ENCODE results near the gene UBAC2.

The UBAC2 gene

DNA sequence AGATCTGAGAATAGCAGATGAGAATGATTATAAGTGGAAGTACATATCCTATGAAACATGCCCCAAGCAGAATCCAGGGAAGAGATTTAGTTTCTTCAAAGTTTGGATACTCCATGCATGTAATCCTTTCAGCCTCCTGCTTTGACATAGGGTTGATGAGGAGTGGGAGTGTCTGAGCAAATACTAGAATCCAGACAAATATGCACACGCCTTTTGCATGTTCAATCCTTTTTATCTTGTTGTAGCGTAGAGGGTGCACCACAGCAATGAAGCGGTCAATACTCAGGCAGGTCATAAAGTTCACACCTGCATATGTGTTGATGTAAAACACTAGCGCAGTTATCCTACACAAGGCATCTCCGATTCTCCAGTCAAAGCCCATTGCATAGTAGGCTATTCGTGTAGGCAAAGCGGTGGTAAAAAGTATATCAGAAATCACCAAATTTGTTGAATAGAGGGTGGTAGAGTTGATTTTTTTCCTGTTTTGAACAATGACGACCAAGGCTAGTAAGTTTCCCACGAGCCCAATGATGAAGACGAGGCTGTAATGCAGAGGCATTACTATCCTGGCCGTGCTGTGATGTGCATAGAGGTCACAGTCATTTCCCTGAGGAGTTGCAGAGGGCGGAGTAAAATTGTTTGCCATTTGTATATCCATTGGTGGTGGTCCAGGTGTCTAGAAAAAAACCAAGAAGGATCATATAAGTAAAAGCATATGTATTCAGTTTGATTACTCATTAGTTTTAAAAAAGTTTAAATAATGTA lies 95.0 kb downstream of the UBAC2 start:
- ChIA-PET CTCF (no interaction called here), POLR2A (no interaction called here)
- no peak for TF ChIP-seq TARDBP (IDR thresholded peaks at IDR 0.05)
- no peak for TF ChIP-seq ARNT (IDR thresholded peaks at IDR 0.05)
- TF ChIP-seq FOXK2 (IDR thresholded peaks at IDR 0.05) = no peak
- TF ChIP-seq L3MBTL2 (conservative IDR thresholded peaks at IDR 0.05) = no peak
- TF ChIP-seq SUZ12 (IDR thresholded peaks at IDR 0.05) = no peak
- no peak for TF ChIP-seq FOXM1 (IDR thresholded peaks at IDR 0.05; ENCODE audit: borderline replicate concordance)
- no peak for TF ChIP-seq CTBP1 (IDR thresholded peaks at IDR 0.05; ENCODE audit: borderline replicate concordance)
- no peak for TF ChIP-seq SP1 (IDR thresholded peaks at IDR 0.05)
- TF ChIP-seq NFRKB (IDR thresholded peaks at IDR 0.05) = no peak
- TF ChIP-seq FOXA1 (IDR thresholded peaks at IDR 0.05) = no peak
- no peak for TF ChIP-seq HDGF (IDR thresholded peaks at IDR 0.05; ENCODE audit: borderline replicate concordance)
- TF ChIP-seq PKNOX1 (IDR thresholded peaks at IDR 0.05) = no peak
- TF ChIP-seq ZNF384 (IDR thresholded peaks at IDR 0.05) = no peak
- no peak for TF ChIP-seq ELF4 (IDR thresholded peaks at IDR 0.05)
- TF ChIP-seq LEF1 (IDR thresholded peaks at IDR 0.05; ENCODE audit: borderline replicate concordance) = no peak
- no peak for DNase-seq (ENCODE audit: extremely low spot score)

DNA sequence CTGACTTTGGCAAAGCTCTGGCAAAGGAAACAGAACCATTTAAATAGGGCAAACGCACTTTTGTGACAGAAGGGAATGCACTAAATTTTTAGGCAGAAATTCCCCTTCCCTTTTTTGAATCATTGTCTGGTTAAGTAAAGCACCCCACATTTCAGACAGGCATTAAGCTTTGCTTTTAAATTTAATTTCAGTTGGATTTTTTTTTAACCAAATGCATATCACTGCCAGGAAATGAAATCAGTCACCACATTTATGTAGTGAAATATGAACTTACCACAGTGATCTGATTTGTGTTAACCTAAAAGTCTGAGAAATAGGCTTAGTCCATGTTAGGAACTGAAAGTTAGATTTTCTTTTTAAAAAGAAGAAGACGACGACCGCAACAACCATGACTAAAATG lies 95.7 kb downstream of the UBAC2 start:
- ChIA-PET CTCF (no interaction called here), POLR2A (no interaction called here)
- TF ChIP-seq HDGF (IDR thresholded peaks at IDR 0.05; ENCODE audit: borderline replicate concordance) (no peak), PKNOX1 (IDR thresholded peaks at IDR 0.05) (no peak), ZNF384 (IDR thresholded peaks at IDR 0.05) (no peak), SP1 (IDR thresholded peaks at IDR 0.05) (no peak), BHLHE40 (IDR thresholded peaks at IDR 0.05; ENCODE audit: borderline replicate concordance) (no peak), FOXA1 (IDR thresholded peaks at IDR 0.05) (no peak), LEF1 (IDR thresholded peaks at IDR 0.05; ENCODE audit: borderline replicate concordance) (no peak)
- no peak for DNase-seq (ENCODE audit: extremely low spot score)

DNA sequence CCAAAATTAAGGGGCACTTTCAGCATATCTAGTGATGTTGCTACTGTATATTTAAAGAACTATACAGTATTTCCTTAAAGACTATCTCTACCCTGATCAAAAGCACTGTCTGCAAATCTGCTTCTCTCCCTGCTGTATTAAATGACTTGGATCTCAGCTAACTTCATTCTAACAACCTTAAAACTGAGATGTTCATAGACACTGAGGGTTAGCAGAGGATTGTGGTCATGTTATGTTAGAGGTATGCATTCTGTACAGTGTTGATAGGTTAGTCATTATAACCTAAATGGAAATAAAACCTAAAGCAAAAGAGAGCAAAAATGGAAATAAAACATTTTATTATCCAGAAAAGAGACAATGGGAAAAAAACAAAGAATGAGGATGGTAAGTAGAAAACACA lies 96.7 kb downstream of the UBAC2 start:
- ChIA-PET POLR2A (interaction anchor here (0.6 kb wide), 1 partner anchor 503 kb away, joined by 3 read pairs; no protein-coding TSS in a partner anchor), CTCF (no interaction called here)
- DNase-seq (ENCODE audit: extremely low spot score) = no peak
- TF ChIP-seq FOXA1 (IDR thresholded peaks at IDR 0.05) = no peak
- TF ChIP-seq SP1 (IDR thresholded peaks at IDR 0.05) = no peak
- no peak for TF ChIP-seq ZNF384 (IDR thresholded peaks at IDR 0.05)
- no peak for TF ChIP-seq TARDBP (IDR thresholded peaks at IDR 0.05)
- no peak for TF ChIP-seq ARNT (IDR thresholded peaks at IDR 0.05)
- TF ChIP-seq HDGF (IDR thresholded peaks at IDR 0.05; ENCODE audit: borderline replicate concordance) = no peak
- no peak for TF ChIP-seq L3MBTL2 (conservative IDR thresholded peaks at IDR 0.05)
- TF ChIP-seq BHLHE40 (IDR thresholded peaks at IDR 0.05; ENCODE audit: borderline replicate concordance) = no peak
- no peak for TF ChIP-seq CTBP1 (IDR thresholded peaks at IDR 0.05; ENCODE audit: borderline replicate concordance)
- TF ChIP-seq ELF4 (IDR thresholded peaks at IDR 0.05) = no peak

GRCh38 chr13:99298056-99298455 lies 97.4 kb downstream of the UBAC2 start:
- TF ChIP-seq HDGF (IDR thresholded peaks at IDR 0.05; ENCODE audit: borderline replicate concordance) = no peak
- TF ChIP-seq ARNT (IDR thresholded peaks at IDR 0.05) = no peak
- no peak for TF ChIP-seq FOXA1 (IDR thresholded peaks at IDR 0.05)
- TF ChIP-seq TARDBP (IDR thresholded peaks at IDR 0.05) = no peak
- no peak for TF ChIP-seq CTBP1 (IDR thresholded peaks at IDR 0.05; ENCODE audit: borderline replicate concordance)
- no peak for TF ChIP-seq ELF4 (IDR thresholded peaks at IDR 0.05)
- no peak for TF ChIP-seq BHLHE40 (IDR thresholded peaks at IDR 0.05; ENCODE audit: borderline replicate concordance)
- TF ChIP-seq PKNOX1 (IDR thresholded peaks at IDR 0.05) = no peak
- no peak for TF ChIP-seq FOXK2 (IDR thresholded peaks at IDR 0.05)
- no peak for TF ChIP-seq ZNF384 (IDR thresholded peaks at IDR 0.05)
- TF ChIP-seq NFRKB (IDR thresholded peaks at IDR 0.05) = no peak
- no peak for TF ChIP-seq SUZ12 (IDR thresholded peaks at IDR 0.05)
- no peak for DNase-seq (ENCODE audit: extremely low spot score)
- CTCF ChIA-PET = no interaction called here
- POLR2A ChIA-PET = interaction anchor here (0.6 kb wide), 1 partner anchor 503 kb away, joined by 3 read pairs; no protein-coding TSS in a partner anchor

DNA sequence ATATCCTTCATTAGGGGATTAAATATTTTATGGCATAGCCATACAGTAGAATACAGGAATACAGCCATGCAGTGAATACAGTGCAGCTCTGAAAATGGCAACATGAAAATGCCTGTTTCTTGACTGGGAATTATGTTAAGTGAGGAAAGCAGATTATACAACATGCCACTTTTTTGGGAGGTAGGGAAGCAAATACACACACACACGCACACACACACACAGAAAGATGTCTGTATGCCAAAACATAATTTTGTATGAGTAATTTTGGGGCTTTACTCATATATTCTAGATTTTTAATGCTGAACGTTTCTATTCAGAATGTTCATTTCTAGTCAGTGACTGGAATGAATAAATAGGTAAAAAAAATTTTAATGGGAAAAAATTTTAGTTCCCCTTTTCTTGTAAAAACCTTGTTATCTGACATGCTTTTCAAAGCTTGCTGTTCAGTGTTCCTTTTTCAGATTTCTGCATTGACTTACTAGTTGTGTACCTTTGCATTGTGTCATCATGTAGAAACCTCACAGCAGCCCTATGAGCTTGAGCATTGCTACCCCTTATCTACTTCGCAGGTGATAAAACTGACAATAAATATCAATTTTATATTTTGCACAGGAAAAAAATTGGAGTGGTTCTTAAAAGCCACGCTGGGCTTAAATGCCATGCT lies 98.7 kb downstream of the UBAC2 start:
- POLR2A ChIA-PET = no interaction called here
- TF ChIP-seq TARDBP (IDR thresholded peaks at IDR 0.05) (no peak), FOXA1 (IDR thresholded peaks at IDR 0.05) (no peak), SP1 (IDR thresholded peaks at IDR 0.05) (no peak), NFRKB (IDR thresholded peaks at IDR 0.05) (no peak), SUZ12 (IDR thresholded peaks at IDR 0.05) (no peak), FOXK2 (IDR thresholded peaks at IDR 0.05) (no peak), HDGF (IDR thresholded peaks at IDR 0.05; ENCODE audit: borderline replicate concordance) (no peak), PKNOX1 (IDR thresholded peaks at IDR 0.05) (no peak), BHLHE40 (IDR thresholded peaks at IDR 0.05; ENCODE audit: borderline replicate concordance) (no peak), CTBP1 (IDR thresholded peaks at IDR 0.05; ENCODE audit: borderline replicate concordance) (no peak)
- no peak for DNase-seq (ENCODE audit: extremely low spot score)
- CTCF ChIA-PET = no interaction called here
